Measurements from ENCODE around the gene KCNJ5.

DNA sequence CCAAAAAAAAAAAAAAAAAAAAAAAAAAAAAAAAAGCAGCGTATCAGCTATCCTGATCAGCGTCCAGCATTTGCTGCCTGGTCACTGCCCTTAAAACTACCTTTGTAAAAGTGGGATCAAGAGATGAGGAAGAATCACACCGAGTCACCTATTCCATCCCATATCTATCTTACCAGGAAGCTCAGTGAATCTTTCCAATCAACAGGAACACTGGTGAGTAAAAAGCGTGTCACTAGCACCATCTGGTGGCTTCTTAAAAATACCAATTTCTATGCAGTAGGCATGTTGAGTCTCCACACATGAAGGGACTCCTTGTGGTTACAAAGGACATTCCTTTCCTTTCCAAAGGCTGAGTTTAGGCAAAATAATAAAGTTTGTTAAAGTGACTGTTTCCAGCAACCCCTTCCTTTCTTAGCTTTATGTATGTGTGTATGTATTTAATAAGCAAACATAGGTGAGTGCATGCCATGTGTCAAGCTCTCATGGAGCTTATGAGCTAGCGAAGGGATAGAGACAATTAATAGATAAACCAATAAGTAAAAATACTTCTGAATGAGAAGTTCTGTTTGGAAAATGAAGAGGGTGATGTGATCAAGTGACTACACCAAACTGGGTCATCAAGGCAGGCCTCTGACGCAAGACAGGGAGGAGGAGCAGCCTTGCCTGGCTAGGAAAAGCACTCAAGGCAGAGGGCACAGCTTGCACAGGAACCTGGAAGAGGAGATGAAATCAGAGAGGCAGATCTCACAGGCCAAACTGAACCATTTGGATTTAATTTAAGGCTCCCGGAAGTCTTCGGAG, 65.4 kb downstream of the KCNJ5 start:
- TF ChIP-seq, protein P1, sequence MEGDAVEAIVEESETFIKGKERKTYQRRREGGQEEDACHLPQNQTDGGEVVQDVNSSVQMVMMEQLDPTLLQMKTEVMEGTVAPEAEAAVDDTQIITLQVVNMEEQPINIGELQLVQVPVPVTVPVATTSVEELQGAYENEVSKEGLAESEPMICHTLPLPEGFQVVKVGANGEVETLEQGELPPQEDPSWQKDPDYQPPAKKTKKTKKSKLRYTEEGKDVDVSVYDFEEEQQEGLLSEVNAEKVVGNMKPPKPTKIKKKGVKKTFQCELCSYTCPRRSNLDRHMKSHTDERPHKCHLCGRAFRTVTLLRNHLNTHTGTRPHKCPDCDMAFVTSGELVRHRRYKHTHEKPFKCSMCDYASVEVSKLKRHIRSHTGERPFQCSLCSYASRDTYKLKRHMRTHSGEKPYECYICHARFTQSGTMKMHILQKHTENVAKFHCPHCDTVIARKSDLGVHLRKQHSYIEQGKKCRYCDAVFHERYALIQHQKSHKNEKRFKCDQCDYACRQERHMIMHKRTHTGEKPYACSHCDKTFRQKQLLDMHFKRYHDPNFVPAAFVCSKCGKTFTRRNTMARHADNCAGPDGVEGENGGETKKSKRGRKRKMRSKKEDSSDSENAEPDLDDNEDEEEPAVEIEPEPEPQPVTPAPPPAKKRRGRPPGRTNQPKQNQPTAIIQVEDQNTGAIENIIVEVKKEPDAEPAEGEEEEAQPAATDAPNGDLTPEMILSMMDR (IDR thresholded peaks at IDR 0.05; ENCODE audit: low read depth, low read length) = peak; percentile 89
- TF ChIP-seq EZH2phosphoT487 (IDR thresholded peaks at IDR 0.05; ENCODE audit: low read depth) = no peak
